GM19025 (cell line): Measurements from ENCODE around the gene MYO15A.

Experiments used
- ATAC-seq: cut with Tn5 transposase; IDR thresholded peaks from one replicate; pipeline ENCODE4 v1.9.1; 2021; ENCODE audit warnings: mild to moderate bottlenecking, low read depth, moderate library complexity; ENCODE audit not compliant: unreplicated experiment

The MYO15A gene

GRCh38 chr17:18122990-18123753 is 14.6 kb downstream of the MYO15A start:
- ATAC-seq, result no peak

- ATAC-seq, result no peak
Measured at GRCh38 chr17:18124345-18125126, 16.0 kb downstream of the MYO15A start.

GRCh38 chr17:18129041-18129502 is 20.5 kb downstream of the MYO15A start:
- no peak for ATAC-seq

GRCh38 chr17:18132711-18133110 is 24.2 kb downstream of the MYO15A start:
- no peak for ATAC-seq

- ATAC-seq, result no peak
Measured at GRCh38 chr17:18136357-18136756, 27.8 kb downstream of the MYO15A start.

- ATAC-seq, result no peak
Measured at GRCh38 chr17:18138065-18138749, 29.7 kb downstream of the MYO15A start.

- no peak for ATAC-seq
Measured at GRCh38 chr17:18139092-18139491, 30.5 kb downstream of the MYO15A start.

- no peak for ATAC-seq
Measured at GRCh38 chr17:18139498-18139897, 30.9 kb downstream of the MYO15A start.

- ATAC-seq, result no peak
Measured at GRCh38 chr17:18139949-18140348, 31.4 kb downstream of the MYO15A start.

GRCh38 chr17:18140648-18141047 is 32.1 kb downstream of the MYO15A start:
- ATAC-seq, result no peak

GRCh38 chr17:18141210-18141803 is 32.8 kb downstream of the MYO15A start:
- no peak for ATAC-seq

- no peak for ATAC-seq
Measured at GRCh38 chr17:18142417-18142816, 33.9 kb downstream of the MYO15A start.

GRCh38 chr17:18143044-18143936 is 34.7 kb downstream of the MYO15A start:
- no peak for ATAC-seq

GRCh38 chr17:18144261-18144660 is 35.7 kb downstream of the MYO15A start:
- ATAC-seq, result no peak

GRCh38 chr17:18144855-18145254 is 36.3 kb downstream of the MYO15A start:
- no peak for ATAC-seq

GRCh38 chr17:18145811-18146210 is 37.3 kb downstream of the MYO15A start:
- ATAC-seq, result no peak

GRCh38 chr17:18146259-18146658 is 37.7 kb downstream of the MYO15A start:
- ATAC-seq, result no peak

- ATAC-seq, result no peak
Measured at GRCh38 chr17:18146980-18147379, 38.4 kb downstream of the MYO15A start.

GRCh38 chr17:18148586-18148985 is 40.0 kb downstream of the MYO15A start:
- no peak for ATAC-seq

- ATAC-seq, result no peak
Measured at GRCh38 chr17:18151290-18151689, 42.7 kb downstream of the MYO15A start.
